ENCODE data around the gene KIF1B. TPM values are rescaled to one million over a fixed set of nuclear protein-coding genes. Genes with fewer than 3 reads are reported as not detected.
"Not testable (repeated sequence)": the region's sequence is repeated elsewhere in the genome, so short reads cannot be mapped to it uniquely, and the experiment has no call there.

The KIF1B gene
- total RNA-seq, 1 donor from 2014 or later = 18.2 TPM

- FAIRE-seq (no peak), DNase-seq (ENCODE audit: low read depth) (no peak)
- TF ChIP-seq CTCF (IDR thresholded peaks at IDR 0.05; ENCODE audit: insufficient read depth, low read length, severe bottlenecking) = no peak
- no peaks in the 10 kb centered on the region for H3K27me3 ChIP-seq (ENCODE audit: control insufficient read depth, insufficient read depth, low read length)
- H3K36me3 ChIP-seq (ENCODE audit: control insufficient read depth, insufficient read depth, low read length) = no peaks in the 10 kb centered on the region
- no peak overlapping the region for H3K4me3 ChIP-seq (ENCODE audit: low read depth, low read length)
Observed at GRCh38 chr1:10253149-10253548, 42.8 kb downstream of the KIF1B start.

GRCh38 chr1:10253755-10254154 is 43.4 kb downstream of the KIF1B start:
- Histone ChIP-seq H3K27me3 (ENCODE audit: control insufficient read depth, insufficient read depth, low read length) (no peaks in the 10 kb centered on the region), H3K36me3 (ENCODE audit: control insufficient read depth, insufficient read depth, low read length) (no peaks in the 10 kb centered on the region), H3K4me3 (ENCODE audit: low read depth, low read length) (no peak overlapping the region)
- FAIRE-seq (no peak), DNase-seq (ENCODE audit: low read depth) (peak; percentile 25)
- TF ChIP-seq CTCF (IDR thresholded peaks at IDR 0.05; ENCODE audit: insufficient read depth, low read length, severe bottlenecking) = no peak

- Histone ChIP-seq H3K36me3 (ENCODE audit: control insufficient read depth, insufficient read depth, low read length) (peaks cover 3% of the 10 kb centered on the region), H3K4me3 (ENCODE audit: low read depth, low read length) (no peak overlapping the region), H3K27me3 (ENCODE audit: control insufficient read depth, insufficient read depth, low read length) (no peaks in the 10 kb centered on the region)
- TF ChIP-seq CTCF (IDR thresholded peaks at IDR 0.05; ENCODE audit: insufficient read depth, low read length, severe bottlenecking) = no peak
- no peak for DNase-seq (ENCODE audit: low read depth)
- FAIRE-seq = no peak
Observed at GRCh38 chr1:10257851-10258250, 47.5 kb downstream of the KIF1B start.

GRCh38 chr1:10259547-10259946 is 49.2 kb downstream of the KIF1B start:
- not testable (repeated sequence) for H3K27me3 ChIP-seq (ENCODE audit: control insufficient read depth, insufficient read depth, low read length); DNase-seq (ENCODE audit: low read depth); H3K4me3 ChIP-seq (ENCODE audit: low read depth, low read length); H3K36me3 ChIP-seq (ENCODE audit: control insufficient read depth, insufficient read depth, low read length); FAIRE-seq

- no peak for FAIRE-seq
- Histone ChIP-seq H3K4me3 (ENCODE audit: low read depth, low read length) (no peak overlapping the region), H3K27me3 (ENCODE audit: control insufficient read depth, insufficient read depth, low read length) (no peaks in the 10 kb centered on the region), H3K36me3 (ENCODE audit: control insufficient read depth, insufficient read depth, low read length) (peaks cover 8% of the 10 kb centered on the region)
- peak; percentile 15 for DNase-seq (ENCODE audit: low read depth)
- no peak for TF ChIP-seq CTCF (IDR thresholded peaks at IDR 0.05; ENCODE audit: insufficient read depth, low read length, severe bottlenecking)
Observed at GRCh38 chr1:10263450-10264082, 53.2 kb downstream of the KIF1B start.

GRCh38 chr1:10265027-10265426 is 54.7 kb downstream of the KIF1B start:
- no peak for TF ChIP-seq CTCF (IDR thresholded peaks at IDR 0.05; ENCODE audit: insufficient read depth, low read length, severe bottlenecking)
- Histone ChIP-seq H3K27me3 (ENCODE audit: control insufficient read depth, insufficient read depth, low read length) (no peaks in the 10 kb centered on the region), H3K36me3 (ENCODE audit: control insufficient read depth, insufficient read depth, low read length) (peaks cover 8% of the 10 kb centered on the region), H3K4me3 (ENCODE audit: low read depth, low read length) (no peak overlapping the region)
- no peak for FAIRE-seq
- no peak for DNase-seq (ENCODE audit: low read depth)
